HG02678 (cell line): ENCODE data around the gene PTCD1.
"Not testable (repeated sequence)": the region's sequence is repeated elsewhere in the genome, so short reads cannot be mapped to it uniquely, and the experiment has no call there.

Source experiments
- ATAC-seq: cut with Tn5 transposase; IDR thresholded peaks from one replicate; pipeline ENCODE4 v1.9.1; 2021; ENCODE audit warnings: mild to moderate bottlenecking, moderate library complexity; ENCODE audit not compliant: unreplicated experiment

Gene PTCD1

DNA sequence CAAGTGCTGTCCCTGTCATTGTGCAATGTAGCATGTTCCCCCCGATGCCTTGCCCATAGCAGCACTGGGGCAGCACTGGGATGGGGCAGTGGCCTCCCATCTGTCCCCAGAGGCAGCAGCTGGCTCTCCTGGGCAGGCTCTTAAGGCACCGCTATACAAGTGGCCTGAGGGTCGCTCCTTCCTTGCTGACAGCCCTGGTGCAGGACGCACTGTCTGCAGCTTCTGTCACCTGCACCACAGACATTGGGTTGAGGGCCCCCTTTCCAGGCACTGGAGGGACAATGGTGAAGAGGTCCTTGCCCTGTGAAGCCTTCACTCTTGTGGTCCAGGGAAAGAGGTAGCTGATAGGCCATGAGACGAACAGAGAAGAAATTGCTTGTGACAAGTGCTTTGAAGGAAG lies 10.7 kb upstream of the PTCD1 start:
- no peak for ATAC-seq

DNA sequence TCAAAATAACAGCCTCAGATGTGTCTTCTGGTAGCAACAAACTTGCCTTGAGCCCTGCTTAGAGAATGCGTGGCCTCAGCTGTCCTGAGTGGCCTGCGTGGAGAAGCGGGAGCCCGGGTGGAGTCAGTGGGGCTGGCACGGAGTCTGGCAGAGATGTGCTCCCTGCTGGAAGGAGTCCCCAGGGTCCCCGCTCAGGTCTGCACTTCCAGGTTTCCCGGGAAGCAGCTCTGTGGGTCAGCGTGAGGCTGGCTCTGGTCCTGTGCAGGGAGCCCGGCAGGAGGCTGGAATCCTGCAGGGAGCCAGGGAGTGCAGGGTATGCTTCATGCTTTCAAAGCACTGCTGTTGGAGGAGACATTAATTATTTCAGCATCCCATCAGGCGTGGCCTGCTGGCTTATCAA lies 10.3 kb upstream of the PTCD1 start:
- ATAC-seq = no peak

DNA sequence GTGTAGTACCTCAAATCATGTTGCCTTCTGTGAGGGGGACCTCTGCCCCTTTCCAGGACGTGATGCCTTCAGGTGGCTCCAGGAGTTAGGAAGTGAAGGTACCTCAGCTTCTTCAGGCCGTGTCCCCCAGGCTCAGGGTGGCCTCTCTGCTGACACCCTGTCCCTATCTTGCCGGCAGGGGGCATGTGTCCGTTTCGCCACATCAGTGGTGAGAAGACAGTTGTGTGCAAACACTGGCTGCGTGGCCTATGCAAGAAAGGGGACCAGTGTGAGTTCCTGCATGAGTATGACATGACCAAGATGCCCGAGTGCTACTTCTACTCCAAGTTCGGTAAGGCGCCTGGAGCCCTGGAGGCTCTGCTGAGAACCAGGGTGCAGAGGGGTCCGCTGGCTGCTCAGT lies 9.3 kb upstream of the PTCD1 start:
- ATAC-seq = no peak

DNA sequence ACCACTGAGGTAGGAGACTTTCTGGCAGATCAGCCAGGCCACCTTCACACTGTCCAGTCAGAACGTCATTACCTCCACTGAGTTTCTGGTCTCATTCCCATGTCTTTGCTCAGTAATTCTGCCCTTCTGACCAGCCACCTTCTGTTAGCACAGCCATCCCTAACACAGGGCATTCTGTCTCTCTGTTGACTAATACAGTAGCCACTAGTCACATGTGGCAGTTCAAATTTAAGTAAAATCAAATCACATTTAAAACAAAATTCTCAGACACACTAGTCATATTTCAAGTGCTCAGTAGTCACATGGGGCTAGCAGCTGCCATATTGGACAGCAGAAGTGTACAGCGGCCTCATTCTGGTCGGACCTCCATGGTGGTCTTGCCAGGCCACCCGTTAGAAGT lies 7.5 kb upstream of the PTCD1 start:
- no peak for ATAC-seq

DNA sequence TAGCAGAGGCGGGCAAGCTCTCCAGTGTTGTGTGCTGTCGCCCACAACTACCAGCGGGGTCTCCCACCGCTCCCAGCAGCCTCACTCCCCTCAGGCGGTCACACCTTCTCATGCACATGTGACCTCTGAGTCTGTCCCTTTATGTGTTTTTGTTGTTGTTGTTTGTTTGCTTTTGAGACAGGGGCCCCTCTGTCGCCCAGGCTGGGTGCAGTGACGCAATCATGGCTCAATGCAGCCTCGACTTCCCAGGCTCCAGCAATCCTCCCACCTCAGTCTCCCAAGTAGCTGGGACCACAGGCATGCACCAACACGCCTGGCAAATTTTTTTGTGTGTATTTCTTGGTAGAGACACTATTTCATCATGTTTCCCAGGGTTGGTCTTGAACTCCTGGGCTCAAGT lies 1.6 kb upstream of the PTCD1 start:
- ATAC-seq = no peak

DNA sequence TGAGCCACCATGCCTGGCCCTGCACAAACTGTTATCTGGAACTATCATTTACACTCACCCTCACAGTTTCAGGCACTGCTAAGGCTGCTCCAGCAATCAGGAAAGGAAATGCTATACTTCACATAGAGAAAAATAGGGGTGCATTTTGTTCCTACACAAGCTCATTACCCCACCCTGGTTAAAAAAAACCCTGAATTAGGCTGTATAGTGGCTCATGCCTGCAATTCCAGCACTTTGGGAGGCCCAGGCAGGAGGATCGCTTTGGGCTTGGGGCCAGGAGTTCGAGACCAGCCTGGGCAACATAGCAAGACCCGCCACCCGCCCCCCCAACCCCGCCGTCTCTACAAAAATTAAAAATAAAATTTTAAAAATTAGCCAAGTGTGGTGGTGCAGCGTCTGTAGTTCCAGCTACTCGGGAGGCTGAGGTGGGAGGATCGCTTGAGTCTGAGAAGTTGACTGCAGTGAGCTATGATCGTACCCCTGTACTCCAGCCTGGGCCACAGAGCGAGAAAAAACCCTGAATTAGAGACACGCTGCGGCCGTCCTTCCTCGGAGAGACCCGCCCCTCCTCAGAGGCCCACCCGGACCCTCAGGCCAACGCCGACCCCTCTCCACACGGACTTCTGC lies 539 bp downstream of the PTCD1 start:
- peak; percentile 2 for ATAC-seq

DNA sequence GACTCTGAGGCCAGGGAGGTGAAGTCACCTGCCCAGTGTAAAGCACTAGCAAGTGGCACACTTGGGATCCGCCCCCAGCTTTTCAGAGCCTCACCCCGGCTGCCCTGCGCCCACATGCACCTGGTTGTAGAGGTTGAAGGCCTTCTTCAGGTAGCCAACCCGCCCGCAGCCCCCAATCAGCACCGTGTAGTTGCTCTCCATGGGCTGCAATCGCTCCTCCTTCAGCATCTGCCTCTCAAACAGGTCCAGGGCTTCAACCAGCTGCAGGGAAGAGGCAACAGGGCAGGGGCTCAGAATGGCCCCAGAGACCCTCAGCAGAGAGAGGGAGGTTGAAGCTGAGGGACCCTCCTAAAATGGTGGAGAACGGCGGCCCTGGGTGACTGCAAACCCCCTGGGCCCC lies 5.4 kb downstream of the PTCD1 start:
- no peak for ATAC-seq

DNA sequence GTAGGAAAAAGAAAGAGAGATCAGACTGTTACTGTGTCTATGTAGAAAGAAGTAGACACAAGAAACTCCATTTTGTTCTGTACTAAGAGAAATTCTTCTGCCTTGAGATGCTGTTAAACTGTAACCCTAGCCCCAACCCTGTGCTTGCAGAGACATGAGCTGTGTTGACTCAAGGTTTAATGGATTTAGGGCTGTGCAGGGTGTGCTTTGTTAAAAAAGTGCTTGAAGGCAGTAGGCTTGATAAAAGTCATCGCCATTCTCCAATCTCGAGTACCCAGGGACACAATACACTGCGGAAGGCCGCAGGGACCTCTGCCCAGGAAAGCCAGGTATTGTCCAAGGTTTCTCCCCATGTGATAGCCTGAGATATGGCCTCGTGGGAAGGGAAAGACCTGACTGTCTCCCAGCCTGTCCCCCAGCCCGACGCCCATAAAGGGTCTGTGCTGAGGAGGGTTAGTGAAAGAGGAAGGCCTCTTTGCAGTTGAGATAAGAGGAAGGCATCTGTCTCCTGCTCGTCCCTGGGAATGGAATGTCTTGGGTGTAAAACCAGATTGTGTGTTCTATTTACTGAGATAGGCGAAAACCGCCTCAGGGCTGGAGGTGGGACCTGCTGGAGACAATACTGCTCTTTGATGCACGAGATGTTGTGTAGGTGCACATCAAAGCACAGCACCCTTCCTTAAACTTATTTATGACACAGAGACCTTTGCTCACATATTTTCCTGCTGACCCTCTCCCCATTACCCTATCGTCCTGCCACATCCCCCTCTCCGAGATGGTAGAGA lies 6.7 kb downstream of the PTCD1 start:
- ATAC-seq = not testable (repeated sequence)

DNA sequence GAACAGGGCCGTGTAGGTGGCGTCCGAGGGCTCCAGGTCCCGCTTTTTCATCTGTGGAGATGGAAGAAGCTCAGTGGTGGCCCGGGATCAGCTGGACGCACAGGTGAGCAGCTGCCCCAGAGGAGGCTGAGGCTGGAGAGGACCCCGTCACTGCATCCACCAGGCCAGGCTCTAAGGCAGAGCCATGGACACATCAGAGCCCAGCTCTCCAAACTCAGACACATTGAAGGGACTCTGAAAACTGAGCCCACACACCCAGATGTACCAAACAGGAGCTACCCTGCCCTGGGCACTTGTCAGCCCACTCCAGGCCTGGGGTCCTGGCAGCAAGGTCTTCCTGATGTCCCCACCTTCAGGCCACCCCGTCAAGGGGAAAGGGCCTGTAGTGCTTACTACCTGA lies 8.8 kb downstream of the PTCD1 start:
- no peak for ATAC-seq

DNA sequence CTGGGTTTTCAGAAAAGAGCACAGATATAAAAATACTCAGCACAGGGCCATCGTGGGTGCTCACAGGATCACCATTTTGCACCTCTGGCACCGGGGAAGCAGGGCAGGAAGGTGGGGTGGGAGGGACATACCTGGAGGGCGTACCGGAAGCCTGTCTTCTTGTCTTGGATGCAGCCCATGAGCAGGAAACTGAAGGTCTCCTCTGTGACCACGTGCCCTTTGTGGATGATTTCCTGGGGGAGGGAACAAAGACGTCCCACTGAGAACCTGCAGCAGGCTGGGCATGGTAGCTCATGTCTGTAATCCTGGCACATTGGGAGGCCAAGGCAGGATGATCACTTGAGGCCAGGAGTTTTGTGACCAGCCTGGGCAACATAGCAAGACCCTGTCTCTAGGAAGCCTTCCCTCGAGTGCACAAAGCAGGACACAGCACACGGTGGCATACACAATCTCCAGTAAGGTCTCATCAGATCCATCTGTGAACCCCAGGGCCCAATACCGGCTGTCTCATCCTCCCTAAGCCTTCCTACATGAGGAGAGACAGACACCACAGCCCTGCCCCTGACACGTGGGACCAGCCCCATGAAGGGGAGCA lies 9.5 kb downstream of the PTCD1 start:
- ATAC-seq = no peak

DNA sequence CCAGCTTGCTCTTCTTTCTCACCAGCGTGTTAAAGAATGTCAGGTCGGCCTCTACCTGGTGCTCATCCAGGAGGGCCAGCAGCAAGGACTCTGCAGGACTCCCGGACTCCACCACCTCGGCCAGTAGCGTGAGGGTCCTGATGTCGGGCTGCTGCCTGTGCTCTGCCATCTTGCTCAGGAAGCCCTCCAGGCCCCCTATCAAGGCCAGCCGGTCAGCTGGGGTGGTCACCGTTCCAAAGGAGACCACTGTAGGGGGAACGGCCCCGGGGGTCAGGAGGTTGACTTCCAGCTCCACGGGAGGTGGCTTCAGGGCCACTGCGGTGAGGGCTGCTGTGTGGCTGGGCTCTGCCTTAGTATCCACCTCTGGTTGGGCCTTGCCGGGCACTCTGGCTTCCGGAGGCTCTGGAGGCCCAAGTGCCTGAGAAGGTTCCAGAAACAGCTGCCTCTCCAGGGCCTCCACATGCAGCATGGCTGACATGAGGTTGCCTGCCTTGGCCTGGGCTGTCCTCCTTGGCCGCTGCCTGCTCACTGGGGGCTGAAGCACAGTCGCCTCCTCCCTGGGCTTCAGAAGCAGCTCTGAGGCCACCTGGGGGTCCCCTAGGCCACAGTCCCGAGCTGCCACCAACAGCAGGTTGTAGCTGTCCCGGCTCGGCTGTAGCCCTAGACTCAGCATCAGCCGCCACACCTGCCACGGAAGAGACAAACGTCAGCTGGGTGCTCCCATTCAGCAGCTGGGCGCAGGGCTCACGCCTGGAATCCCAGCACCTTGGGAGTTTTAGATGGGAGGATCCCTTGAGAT lies 13.5 kb downstream of the PTCD1 start:
- ATAC-seq = no peak

DNA sequence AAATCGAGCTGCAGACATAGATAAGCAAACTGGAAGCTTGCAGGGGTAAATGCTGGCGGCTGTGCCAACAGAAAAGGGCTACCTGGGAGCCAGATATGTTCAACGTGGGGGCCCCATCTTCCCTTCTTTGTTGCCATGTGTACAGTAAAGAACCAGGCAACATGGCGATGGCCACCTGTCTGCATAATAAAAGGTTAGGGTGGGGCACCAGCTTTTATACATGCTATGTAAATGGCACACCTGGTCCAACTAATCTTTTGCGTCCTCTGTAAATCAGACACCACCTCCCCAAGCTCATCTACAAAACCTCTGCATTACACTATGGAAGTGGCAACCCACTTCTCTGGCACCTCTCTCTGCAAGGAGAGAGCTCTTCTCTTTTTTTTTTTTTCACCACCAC lies 16.0 kb downstream of the PTCD1 start:
- no peak for ATAC-seq

DNA sequence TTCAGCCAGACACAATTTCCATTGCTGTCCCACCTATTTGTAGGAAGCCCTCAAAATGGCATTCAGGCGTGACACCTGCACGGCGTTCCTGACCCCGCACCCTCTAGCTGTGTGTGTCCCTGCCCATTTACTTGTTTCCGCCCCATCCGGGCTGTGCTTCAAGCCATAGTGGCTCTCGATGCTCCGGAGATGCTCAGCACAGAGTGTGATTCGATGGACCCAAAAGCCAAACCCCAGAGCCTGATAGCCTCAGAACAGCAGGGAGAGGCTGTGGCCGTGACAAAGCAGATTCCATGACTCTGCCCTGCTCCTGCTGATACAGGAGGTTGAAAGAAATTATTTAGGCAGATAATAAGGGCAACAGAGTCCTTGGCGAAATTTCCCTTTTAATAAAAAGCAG lies 16.4 kb downstream of the PTCD1 start:
- no peak for ATAC-seq

DNA sequence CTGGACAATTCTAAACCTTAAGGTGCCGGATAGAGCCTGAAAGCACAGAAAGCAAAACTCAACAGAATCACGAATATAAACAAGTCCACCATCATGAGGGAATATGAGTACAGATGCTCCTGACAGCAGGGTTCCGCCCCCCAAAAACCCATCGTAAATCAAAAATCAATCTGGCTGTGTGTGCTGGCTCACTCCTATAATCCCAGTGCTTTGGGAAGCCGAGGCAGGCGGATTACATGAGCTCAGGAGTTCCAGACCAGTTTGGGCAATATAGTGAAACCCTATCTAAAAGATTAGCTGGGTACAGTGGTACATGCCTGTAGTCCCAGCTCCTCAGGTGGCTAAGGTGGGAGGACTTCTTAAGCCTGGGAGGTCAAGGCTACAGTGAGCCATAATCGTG lies 17.6 kb downstream of the PTCD1 start:
- ATAC-seq = no peak

DNA sequence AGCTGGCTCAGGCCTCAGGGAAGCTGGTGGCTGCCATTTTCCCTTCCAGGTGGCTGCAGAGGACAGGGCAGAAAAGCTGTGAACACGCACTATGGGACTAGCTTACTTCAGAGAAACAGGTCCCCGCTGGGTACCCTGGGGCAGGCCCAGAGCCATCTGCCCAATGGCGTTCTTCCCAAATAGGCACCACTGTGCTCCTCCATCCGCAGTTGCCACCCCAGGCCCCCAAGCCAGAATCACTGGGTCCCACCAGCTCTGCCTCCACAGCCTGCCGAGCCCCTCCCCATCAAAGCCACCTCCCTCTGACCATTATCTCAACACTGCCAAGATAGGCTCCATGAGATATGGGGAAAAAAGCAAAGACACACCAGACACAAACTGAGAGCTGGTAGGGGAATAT lies 18.4 kb downstream of the PTCD1 start:
- ATAC-seq = no peak

DNA sequence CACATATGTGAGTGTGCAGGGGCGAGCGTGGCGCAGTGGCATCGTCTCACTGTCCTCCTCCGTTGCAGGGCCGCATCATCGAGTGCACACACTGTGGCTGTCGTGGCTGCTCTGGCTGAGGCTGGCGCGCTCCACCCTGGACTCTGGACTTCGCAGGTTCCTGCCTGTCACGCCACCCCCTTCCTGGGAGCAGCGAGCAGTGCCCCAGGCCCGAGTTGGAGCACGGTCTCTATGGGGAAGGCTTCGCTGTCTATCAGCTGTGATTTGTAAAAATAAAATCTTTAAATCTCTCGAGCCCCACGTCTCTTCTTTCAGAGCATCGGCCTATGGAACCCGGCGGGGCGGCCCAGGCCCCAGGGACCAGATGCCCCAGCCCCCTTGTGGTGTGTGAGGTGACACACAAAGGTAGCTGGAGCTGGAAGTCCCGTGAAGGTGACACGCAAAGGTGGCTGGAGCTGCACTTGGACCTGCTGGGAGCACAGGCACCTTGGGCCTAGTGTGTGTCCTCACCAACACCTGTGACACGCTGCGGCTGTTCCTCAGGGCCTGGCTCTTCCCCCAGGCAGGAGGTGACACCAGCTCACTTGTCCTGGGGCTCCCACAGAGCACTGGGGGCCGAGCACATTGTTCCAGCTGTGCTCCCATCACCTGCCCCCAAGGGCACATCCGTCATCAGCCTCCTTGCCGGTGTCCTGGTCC lies 19.1 kb downstream of the PTCD1 start:
- no peak for ATAC-seq

DNA sequence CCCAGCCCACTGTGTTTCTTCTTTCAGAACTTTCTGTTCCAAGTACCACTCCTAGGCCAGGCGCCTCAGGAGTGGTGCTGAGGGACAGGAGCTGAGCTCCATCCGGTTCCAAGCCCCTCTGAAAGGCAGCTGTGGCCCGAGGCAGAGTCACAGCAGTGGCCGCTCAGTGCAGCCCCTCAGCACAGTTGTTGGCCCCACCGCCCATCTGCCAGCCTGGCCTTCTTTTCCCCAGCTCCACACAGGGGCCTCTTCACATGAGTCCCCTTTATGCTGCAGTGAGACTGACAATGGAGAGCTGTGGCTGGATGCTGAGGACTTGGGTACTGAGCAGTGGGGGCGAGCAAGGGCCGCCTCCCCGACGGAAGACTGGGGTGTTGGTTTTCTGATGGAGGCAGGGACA lies 20.3 kb downstream of the PTCD1 start:
- no peak for ATAC-seq

DNA sequence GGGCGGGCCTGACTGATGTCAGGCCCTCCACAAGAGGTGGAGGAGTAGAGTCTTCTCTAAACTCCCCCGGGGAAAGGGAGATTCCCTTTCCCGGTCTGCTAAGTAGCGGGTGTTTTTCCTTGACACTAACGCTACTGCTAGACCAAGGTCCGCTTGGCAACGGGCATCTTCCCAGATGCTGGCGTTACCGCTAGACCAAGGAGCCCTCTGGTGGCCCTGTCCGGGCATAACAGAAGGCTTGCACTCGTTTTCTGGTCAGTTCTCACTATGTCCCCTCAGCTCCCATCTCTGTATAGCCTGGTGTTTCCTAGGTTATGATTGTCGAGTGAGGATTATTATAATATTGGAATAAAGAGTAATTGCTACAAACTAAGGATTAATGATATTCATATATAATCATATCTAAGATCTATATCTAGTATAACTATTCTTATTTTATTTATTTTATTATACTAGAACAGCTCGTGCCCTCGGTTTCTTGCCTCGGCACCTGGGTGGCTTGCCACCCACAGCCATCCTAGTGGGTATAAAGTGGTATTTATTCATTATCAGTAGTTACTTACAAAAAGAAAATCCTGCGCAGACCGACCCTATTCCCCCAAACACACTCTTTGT lies 23.0 kb downstream of the PTCD1 start:
- ATAC-seq = not testable (repeated sequence)

DNA sequence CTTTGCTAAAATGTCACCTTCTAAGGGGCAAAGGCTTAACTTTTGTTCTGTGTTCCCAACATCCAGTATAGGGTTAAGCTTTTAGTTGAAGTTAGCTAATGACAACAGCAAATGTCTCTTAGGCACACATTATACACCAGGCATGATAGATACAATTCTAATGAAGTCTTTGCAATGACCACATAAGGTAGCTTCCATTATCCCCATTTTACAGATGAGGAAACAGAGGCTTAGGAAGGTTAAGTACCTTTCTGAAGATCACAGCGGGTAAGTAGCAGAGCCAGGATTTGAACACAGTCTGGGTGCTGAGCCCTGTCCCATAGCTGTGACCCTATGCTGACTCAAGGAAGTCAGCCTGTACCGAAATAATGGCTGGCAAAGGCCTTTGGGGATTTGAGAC lies 28.0 kb downstream of the PTCD1 start:
- no peak for ATAC-seq

DNA sequence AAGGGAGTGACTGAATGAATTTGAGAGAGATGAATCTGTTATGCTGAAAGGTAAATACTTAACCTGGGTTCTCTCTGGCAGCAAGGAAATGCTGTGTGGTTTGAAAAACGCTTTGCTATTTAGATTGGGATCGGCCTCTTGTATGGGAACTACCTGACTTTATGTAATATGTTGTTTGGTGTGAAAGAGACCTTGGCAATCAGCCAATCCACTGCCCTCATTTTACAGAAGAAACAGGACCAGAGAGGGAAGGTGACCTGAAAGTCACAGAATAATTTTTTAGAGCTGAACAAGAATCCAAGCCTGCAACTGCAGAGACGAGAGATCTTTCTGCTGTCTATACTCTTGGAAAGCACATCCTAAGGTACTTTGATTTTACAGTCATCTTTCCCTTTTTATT lies 28.8 kb downstream of the PTCD1 start:
- ATAC-seq = no peak

DNA sequence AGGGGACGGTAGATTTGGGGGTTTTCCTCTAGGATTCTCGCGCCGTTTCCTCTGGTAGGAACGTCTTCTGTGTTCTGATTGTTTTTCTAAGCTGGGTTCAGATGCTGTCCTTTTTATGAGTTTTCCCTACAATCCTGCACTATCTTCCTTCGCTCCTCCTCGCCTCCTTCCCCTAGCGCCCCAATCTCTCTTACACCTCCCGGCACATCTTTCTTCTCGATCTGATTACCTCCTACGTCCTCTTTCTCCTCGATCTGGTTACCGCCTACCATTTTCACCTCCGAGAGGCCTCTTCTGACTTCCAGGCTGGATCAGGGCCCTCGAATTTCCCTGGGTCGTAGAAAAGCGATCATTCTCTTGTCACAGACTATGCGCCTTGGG lies 29.4 kb downstream of the PTCD1 start:
- ATAC-seq = peak; percentile 2
